ENCODE measurements around the gene UBL4B. TPM values are rescaled to one million over a fixed set of nuclear protein-coding genes. Genes with fewer than 3 reads are reported as not detected.

Gene UBL4B
- polyA plus RNA-seq, 1 donor (not counting 4 experiments of a cell fraction or from before 2014, with no cell fraction given) = not detected

- Histone ChIP-seq H3K27ac (ENCODE audit: control insufficient read depth, insufficient read depth, low read length) (no peak overlapping the region), H3K9me1 (ENCODE audit: control insufficient read depth, extremely low read depth, insufficient read depth, low read length) (no peaks in the 10 kb centered on the region), H3K9ac (ENCODE audit: control insufficient read depth, extremely low read depth, insufficient read depth, low read length) (no peak overlapping the region), H3K9me3 (ENCODE audit: control insufficient read depth, low read depth, low read length) (no peaks in the 10 kb centered on the region), H3K79me2 (ENCODE audit: control insufficient read depth, insufficient read depth, low read length) (no peaks in the 10 kb centered on the region), H3K4me2 (ENCODE audit: control insufficient read depth, extremely low read depth, insufficient read depth, low read depth, low read length) (no peak overlapping the region), H3K36me3 (ENCODE audit: control insufficient read depth in 2 of 2, extremely low read depth in 1 of 2, insufficient read depth in 2 of 2, low read length in 2 of 2) (no peaks in the 10 kb centered on the region), H2AFZ (ENCODE audit: control insufficient read depth, low read length) (no peak overlapping the region), H3K4me1 (ENCODE audit: control insufficient read depth, extremely low read depth, insufficient read depth, low read length) (no peaks in the 10 kb centered on the region), H3K27me3 (ENCODE audit: control insufficient read depth, extremely low read depth, insufficient read depth, low read length) (peaks cover 19% of the 10 kb centered on the region), H4K20me1 (ENCODE audit: control insufficient read depth, extremely low read depth, insufficient read depth, low read length) (peaks cover 2% of the 10 kb centered on the region), H3K4me3 (ENCODE audit: control insufficient read depth in 2 of 3, extremely low read depth in 1 of 3, insufficient read depth in 2 of 3, low read depth in 1 of 3, low read length in 3 of 3) (no peak overlapping the region)
- TF ChIP-seq EZH2 (IDR thresholded peaks at IDR 0.05; ENCODE audit: low read length) (no peak), CTCF (optimal IDR thresholded peaks at IDR 0.05 in 1 of 3, IDR thresholded peaks at IDR 0.05 in 1 of 3, conservative IDR thresholded peaks at IDR 0.05 in 1 of 3; ENCODE audit: extremely low read depth in 1 of 3, insufficient read depth in 2 of 3, low read length in 3 of 3) (no peak)
- no peak for DNase-seq (ENCODE audit: low read depth, low spot score)
- FAIRE-seq = no peak
- dilution Hi-C loops (cut with MboI; ENCODE audit: extremely low pct_ligation_motif_present, low sequenced_read_pairs) = no loop called here
Observed at GRCh38 chr1:110098222-110099026, 13.8 kb upstream of the UBL4B start.

GRCh38 chr1:110100335-110100734 is 11.9 kb upstream of the UBL4B start:
- Histone ChIP-seq H3K9me1 (ENCODE audit: control insufficient read depth, extremely low read depth, insufficient read depth, low read length) (no peaks in the 10 kb centered on the region), H3K27ac (ENCODE audit: control insufficient read depth, insufficient read depth, low read length) (no peak overlapping the region), H4K20me1 (ENCODE audit: control insufficient read depth, extremely low read depth, insufficient read depth, low read length) (peaks cover 2% of the 10 kb centered on the region), H3K4me1 (ENCODE audit: control insufficient read depth, extremely low read depth, insufficient read depth, low read length) (no peaks in the 10 kb centered on the region), H3K36me3 (ENCODE audit: control insufficient read depth in 2 of 2, extremely low read depth in 1 of 2, insufficient read depth in 2 of 2, low read length in 2 of 2) (no peaks in the 10 kb centered on the region), H3K4me3 (ENCODE audit: control insufficient read depth in 2 of 3, extremely low read depth in 1 of 3, insufficient read depth in 2 of 3, low read depth in 1 of 3, low read length in 3 of 3) (no peak overlapping the region), H3K9me3 (ENCODE audit: control insufficient read depth, low read depth, low read length) (no peaks in the 10 kb centered on the region), H3K79me2 (ENCODE audit: control insufficient read depth, insufficient read depth, low read length) (no peaks in the 10 kb centered on the region), H3K9ac (ENCODE audit: control insufficient read depth, extremely low read depth, insufficient read depth, low read length) (no peak overlapping the region), H3K27me3 (ENCODE audit: control insufficient read depth, extremely low read depth, insufficient read depth, low read length) (peaks cover 11% of the 10 kb centered on the region), H2AFZ (ENCODE audit: control insufficient read depth, low read length) (no peak overlapping the region), H3K4me2 (ENCODE audit: control insufficient read depth, extremely low read depth, insufficient read depth, low read depth, low read length) (no peak overlapping the region)
- FAIRE-seq (no peak), DNase-seq (ENCODE audit: low read depth, low spot score) (no peak)
- TF ChIP-seq CTCF (optimal IDR thresholded peaks at IDR 0.05 in 1 of 3, IDR thresholded peaks at IDR 0.05 in 1 of 3, conservative IDR thresholded peaks at IDR 0.05 in 1 of 3; ENCODE audit: extremely low read depth in 1 of 3, insufficient read depth in 2 of 3, low read length in 3 of 3) (no peak), EZH2 (IDR thresholded peaks at IDR 0.05; ENCODE audit: low read length) (no peak)
- dilution Hi-C loops (cut with MboI; ENCODE audit: extremely low pct_ligation_motif_present, low sequenced_read_pairs) = no loop called here

Measured in keratinocyte (primary cell).